GM12865 (cell line): ENCODE measurements around the gene LMO2.
"Not testable (repeated sequence)": the region's sequence is repeated elsewhere in the genome, so short reads cannot be mapped to it uniquely, and the experiment has no call there.

Source experiments
- DNase-seq: peaks from one replicate; pipeline ENCODE4 v3.0.0; 2010; ENCODE audit warnings: low read depth
- H3K4me3 ChIP-seq: 2 replicates; pipeline ENCODE4 v1.5.1; 2011; ENCODE audit warnings: mild to moderate bottlenecking, low read depth, low read length, control low read depth
- TF ChIP-seq, protein P1 (sequence below): IDR thresholded peaks from 2 replicates; pipeline ENCODE4 v1.5.1; 2011; ENCODE audit warnings: low read length, control low read depth, low read depth, inconsistent platforms; ENCODE audit not compliant: insufficient read depth; ENCODE audit errors: missing control alignments

LMO2 gene

GRCh38 chr11:33825854-33826560, 65.9 kb downstream of the LMO2 start:
- no peak for DNase-seq
- TF ChIP-seq, protein P1, sequence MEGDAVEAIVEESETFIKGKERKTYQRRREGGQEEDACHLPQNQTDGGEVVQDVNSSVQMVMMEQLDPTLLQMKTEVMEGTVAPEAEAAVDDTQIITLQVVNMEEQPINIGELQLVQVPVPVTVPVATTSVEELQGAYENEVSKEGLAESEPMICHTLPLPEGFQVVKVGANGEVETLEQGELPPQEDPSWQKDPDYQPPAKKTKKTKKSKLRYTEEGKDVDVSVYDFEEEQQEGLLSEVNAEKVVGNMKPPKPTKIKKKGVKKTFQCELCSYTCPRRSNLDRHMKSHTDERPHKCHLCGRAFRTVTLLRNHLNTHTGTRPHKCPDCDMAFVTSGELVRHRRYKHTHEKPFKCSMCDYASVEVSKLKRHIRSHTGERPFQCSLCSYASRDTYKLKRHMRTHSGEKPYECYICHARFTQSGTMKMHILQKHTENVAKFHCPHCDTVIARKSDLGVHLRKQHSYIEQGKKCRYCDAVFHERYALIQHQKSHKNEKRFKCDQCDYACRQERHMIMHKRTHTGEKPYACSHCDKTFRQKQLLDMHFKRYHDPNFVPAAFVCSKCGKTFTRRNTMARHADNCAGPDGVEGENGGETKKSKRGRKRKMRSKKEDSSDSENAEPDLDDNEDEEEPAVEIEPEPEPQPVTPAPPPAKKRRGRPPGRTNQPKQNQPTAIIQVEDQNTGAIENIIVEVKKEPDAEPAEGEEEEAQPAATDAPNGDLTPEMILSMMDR, result no peak
- H3K4me3 ChIP-seq, result no peak overlapping the region

- H3K4me3 ChIP-seq, DNase-seq: not testable (repeated sequence)
Measured at GRCh38 chr11:33822981-33823380, 68.9 kb downstream of the LMO2 start.

GRCh38 chr11:33819278-33820035, 72.4 kb downstream of the LMO2 start:
- TF ChIP-seq, protein P1, result no peak
- no peak overlapping the region for H3K4me3 ChIP-seq
- DNase-seq, result no peak
